Measurements from ENCODE around the gene ZFP57.

Gene ZFP57

GRCh38 chr6:29726571-29727194 lies 45.7 kb upstream of the ZFP57 start:
- no peak for DNase-seq (ENCODE audit: low read depth)

GRCh38 chr6:29726001-29726400 lies 45.0 kb upstream of the ZFP57 start:
- no peak overlapping the region for H3K4me3 ChIP-seq (ENCODE audit: low read length)
- no peak for DNase-seq (ENCODE audit: low read depth)
- TF ChIP-seq, protein P1, sequence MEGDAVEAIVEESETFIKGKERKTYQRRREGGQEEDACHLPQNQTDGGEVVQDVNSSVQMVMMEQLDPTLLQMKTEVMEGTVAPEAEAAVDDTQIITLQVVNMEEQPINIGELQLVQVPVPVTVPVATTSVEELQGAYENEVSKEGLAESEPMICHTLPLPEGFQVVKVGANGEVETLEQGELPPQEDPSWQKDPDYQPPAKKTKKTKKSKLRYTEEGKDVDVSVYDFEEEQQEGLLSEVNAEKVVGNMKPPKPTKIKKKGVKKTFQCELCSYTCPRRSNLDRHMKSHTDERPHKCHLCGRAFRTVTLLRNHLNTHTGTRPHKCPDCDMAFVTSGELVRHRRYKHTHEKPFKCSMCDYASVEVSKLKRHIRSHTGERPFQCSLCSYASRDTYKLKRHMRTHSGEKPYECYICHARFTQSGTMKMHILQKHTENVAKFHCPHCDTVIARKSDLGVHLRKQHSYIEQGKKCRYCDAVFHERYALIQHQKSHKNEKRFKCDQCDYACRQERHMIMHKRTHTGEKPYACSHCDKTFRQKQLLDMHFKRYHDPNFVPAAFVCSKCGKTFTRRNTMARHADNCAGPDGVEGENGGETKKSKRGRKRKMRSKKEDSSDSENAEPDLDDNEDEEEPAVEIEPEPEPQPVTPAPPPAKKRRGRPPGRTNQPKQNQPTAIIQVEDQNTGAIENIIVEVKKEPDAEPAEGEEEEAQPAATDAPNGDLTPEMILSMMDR (conservative IDR thresholded peaks at IDR 0.05; ENCODE audit: low read length), result no peak

More at GRCh38 chr6:29726571-29727194, 45.7 kb upstream of the ZFP57 start:
- TF ChIP-seq, protein P1 (conservative IDR thresholded peaks at IDR 0.05; ENCODE audit: low read length), result no peak
- H3K4me3 ChIP-seq (ENCODE audit: low read length), result no peak overlapping the region

GRCh38 chr6:29724937-29725869 lies 44.3 kb upstream of the ZFP57 start:
- H3K4me3 ChIP-seq (ENCODE audit: low read length), result no peak overlapping the region
- TF ChIP-seq, protein P1 (conservative IDR thresholded peaks at IDR 0.05; ENCODE audit: low read length), result no peak

DNA sequence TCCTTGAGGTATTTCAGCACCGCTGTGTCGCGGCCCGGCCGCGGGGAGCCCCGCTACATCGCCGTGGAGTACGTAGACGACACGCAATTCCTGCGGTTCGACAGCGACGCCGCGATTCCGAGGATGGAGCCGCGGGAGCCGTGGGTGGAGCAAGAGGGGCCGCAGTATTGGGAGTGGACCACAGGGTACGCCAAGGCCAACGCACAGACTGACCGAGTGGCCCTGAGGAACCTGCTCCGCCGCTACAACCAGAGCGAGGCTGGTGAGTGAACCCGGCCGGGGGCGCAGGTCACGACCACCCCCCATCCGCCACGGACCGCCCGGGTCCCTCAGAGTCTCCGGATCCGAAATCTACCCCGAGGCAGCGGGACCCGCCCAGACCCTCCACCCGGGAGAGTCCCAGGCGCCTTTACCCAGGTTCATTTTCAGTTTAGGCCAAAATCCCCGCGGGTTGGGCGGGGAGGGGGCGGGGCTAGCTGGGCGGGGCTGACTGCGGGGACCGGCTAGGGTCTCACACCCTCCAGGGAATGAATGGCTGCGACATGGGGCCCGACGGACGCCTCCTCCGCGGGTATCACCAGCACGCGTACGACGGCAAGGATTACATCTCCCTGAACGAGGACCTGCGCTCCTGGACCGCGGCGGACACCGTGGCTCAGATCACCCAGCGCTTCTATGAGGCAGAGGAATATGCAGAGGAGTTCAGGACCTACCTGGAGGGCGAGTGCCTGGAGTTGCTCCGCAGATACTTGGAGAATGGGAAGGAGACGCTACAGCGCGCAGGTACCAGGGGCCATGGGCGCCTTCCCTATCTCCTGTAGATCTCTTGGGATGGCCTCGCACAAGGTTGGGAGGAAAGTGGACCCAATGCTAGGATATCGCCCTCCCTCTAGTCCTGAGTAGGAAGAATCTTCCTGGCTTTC lies 43.0 kb upstream of the ZFP57 start:
- H3K4me3 ChIP-seq (ENCODE audit: low read length), result peak overlapping the region; percentile 59
- DNase-seq (ENCODE audit: low read depth), result no peak

More at GRCh38 chr6:29724937-29725869, 44.3 kb upstream of the ZFP57 start:
- no peak for DNase-seq (ENCODE audit: low read depth)

DNA sequence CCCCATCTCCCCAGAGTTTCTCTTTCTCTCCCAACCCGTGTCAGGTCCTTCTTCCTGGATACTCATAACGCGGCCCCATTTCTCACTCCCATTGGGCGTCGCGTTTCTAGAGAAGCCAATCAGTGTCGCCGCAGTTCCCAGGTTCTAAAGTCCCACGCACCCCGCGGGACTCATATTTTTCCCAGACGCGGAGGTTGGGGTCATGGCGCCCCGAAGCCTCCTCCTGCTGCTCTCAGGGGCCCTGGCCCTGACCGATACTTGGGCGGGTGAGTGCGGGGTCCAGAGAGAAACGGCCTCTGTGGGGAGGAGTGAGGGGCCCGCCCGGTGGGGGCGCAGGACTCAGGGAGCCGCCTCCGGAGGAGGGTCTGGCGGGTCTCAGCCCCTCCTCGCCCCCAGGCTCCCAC lies 42.3 kb upstream of the ZFP57 start, which contains the start of gene HLA-F:
TSS of gene HLA-F (plus strand) at position 173 of the 404 bp plus-strand sequence. CDS start at position 203, 30 bp downstream.
- TF ChIP-seq, protein P1 (conservative IDR thresholded peaks at IDR 0.05; ENCODE audit: low read length), result no peak
- peak; percentile 71 for DNase-seq (ENCODE audit: low read depth)
- peak within 1 kb of the TSS; percentile 59 for H3K4me3 ChIP-seq (ENCODE audit: low read length)

More for the DNA sequence above, 43.0 kb upstream of the ZFP57 start:
- TF ChIP-seq, protein P1 (conservative IDR thresholded peaks at IDR 0.05; ENCODE audit: low read length), result no peak

- no peak for DNase-seq (ENCODE audit: low read depth)
- TF ChIP-seq, protein P1 (conservative IDR thresholded peaks at IDR 0.05; ENCODE audit: low read length), result no peak
- no peak overlapping the region for H3K4me3 ChIP-seq (ENCODE audit: low read length)
These were observed 39.9 kb upstream of the ZFP57 start for GRCh38 chr6:29720863-29721262.
